ENCODE data around the gene CIDEA.

DNA sequence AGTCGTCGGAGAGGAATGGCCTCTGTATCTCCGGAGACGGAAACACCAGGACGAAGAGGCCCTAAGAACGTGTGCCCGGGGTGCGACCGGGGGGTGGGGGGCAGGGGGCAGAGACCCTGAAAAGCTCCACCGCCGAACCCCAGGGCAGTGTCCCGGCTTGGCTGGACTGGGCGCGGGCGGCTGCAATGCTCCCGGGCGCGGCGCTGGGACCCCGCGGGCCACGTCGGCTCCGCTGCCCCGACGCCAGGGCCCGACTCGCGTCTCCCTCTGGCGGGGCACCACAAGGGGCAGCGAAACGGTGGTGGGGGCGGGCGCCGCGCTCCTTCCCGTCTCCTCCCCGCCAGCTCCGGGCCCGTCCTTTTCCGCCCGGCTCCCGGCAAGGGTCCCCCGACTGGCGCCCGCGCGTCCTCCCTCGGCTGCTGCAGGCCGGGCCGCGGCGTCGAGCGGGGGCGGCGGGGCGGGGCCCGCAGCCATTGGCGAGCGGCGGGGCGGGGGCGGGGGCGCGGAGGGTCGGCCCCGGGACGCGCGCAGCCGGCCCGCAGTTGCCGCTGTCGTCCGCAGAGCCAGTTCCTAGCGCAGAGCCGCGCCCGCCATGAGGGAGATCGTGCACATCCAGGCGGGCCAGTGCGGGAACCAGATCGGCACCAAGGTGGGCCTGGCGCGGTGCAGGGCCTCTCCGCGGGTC lies 53.7 kb downstream of the CIDEA start, which contains the start of gene TUBB6:
- TF ChIP-seq, protein P1, sequence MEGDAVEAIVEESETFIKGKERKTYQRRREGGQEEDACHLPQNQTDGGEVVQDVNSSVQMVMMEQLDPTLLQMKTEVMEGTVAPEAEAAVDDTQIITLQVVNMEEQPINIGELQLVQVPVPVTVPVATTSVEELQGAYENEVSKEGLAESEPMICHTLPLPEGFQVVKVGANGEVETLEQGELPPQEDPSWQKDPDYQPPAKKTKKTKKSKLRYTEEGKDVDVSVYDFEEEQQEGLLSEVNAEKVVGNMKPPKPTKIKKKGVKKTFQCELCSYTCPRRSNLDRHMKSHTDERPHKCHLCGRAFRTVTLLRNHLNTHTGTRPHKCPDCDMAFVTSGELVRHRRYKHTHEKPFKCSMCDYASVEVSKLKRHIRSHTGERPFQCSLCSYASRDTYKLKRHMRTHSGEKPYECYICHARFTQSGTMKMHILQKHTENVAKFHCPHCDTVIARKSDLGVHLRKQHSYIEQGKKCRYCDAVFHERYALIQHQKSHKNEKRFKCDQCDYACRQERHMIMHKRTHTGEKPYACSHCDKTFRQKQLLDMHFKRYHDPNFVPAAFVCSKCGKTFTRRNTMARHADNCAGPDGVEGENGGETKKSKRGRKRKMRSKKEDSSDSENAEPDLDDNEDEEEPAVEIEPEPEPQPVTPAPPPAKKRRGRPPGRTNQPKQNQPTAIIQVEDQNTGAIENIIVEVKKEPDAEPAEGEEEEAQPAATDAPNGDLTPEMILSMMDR (IDR thresholded peaks at IDR 0.05): no peak
- TF ChIP-seq EP300 (IDR thresholded peaks at IDR 0.05): no peak
